GM21723 (cell line): ENCODE results near the gene PPP1R13B.

Source experiments
- ATAC-seq: cut with Tn5 transposase; IDR thresholded peaks from one replicate; pipeline ENCODE4 v1.9.1; 2021; ENCODE audit warnings: mild to moderate bottlenecking, moderate library complexity; ENCODE audit not compliant: unreplicated experiment

The PPP1R13B gene

GRCh38 chr14:103745424-103745823 is 102.0 kb downstream of the PPP1R13B start:
- ATAC-seq = no peak

GRCh38 chr14:103744621-103745395 is 102.6 kb downstream of the PPP1R13B start:
- ATAC-seq = no peak

GRCh38 chr14:103743691-103744090 is 103.7 kb downstream of the PPP1R13B start:
- no peak for ATAC-seq

GRCh38 chr14:103742499-103743255 is 104.7 kb downstream of the PPP1R13B start:
- ATAC-seq = no peak

- no peak for ATAC-seq
Measured at GRCh38 chr14:103741876-103742275, 105.5 kb downstream of the PPP1R13B start.

GRCh38 chr14:103740991-103741689 is 106.2 kb downstream of the PPP1R13B start:
- ATAC-seq = no peak

- ATAC-seq = no peak
Measured at GRCh38 chr14:103739793-103740501, 107.4 kb downstream of the PPP1R13B start.

- ATAC-seq = no peak
Measured at GRCh38 chr14:103739466-103739792, 107.9 kb downstream of the PPP1R13B start.

GRCh38 chr14:103738701-103739451 is 108.5 kb downstream of the PPP1R13B start:
- ATAC-seq = no peak

- no peak for ATAC-seq
Measured at GRCh38 chr14:103738166-103738565, 109.2 kb downstream of the PPP1R13B start.

GRCh38 chr14:103737432-103738045 is 109.8 kb downstream of the PPP1R13B start:
- no peak for ATAC-seq

- ATAC-seq = no peak
Measured at GRCh38 chr14:103736546-103737431, 110.6 kb downstream of the PPP1R13B start.

GRCh38 chr14:103735815-103736545 is 111.4 kb downstream of the PPP1R13B start:
- no peak for ATAC-seq

- ATAC-seq = no peak
Measured at GRCh38 chr14:103735439-103735814, 111.9 kb downstream of the PPP1R13B start.

GRCh38 chr14:103735022-103735421 is 112.4 kb downstream of the PPP1R13B start:
- no peak for ATAC-seq

- no peak for ATAC-seq
Measured at GRCh38 chr14:103734081-103734888, 113.1 kb downstream of the PPP1R13B start.

GRCh38 chr14:103733651-103734050 is 113.7 kb downstream of the PPP1R13B start:
- no peak for ATAC-seq
